ENCODE data around the gene GXYLT1.
"Not testable (repeated sequence)": the region's sequence is repeated elsewhere in the genome, so short reads cannot be mapped to it uniquely, and the experiment has no call there.

Gene GXYLT1

GRCh38 chr12:42143452-42144157 lies 1.1 kb downstream of the GXYLT1 start:
- FAIRE-seq, result no peak

- FAIRE-seq, result no peak
These were observed 2.6 kb downstream of the GXYLT1 start for GRCh38 chr12:42141981-42142606.

- FAIRE-seq, result no peak
These were observed 3.8 kb downstream of the GXYLT1 start for GRCh38 chr12:42140901-42141300.

- FAIRE-seq, result no peak
These were observed 9.3 kb downstream of the GXYLT1 start for GRCh38 chr12:42135259-42135814.

- no peak for FAIRE-seq
These were observed 13.8 kb downstream of the GXYLT1 start for GRCh38 chr12:42130672-42131402.

- no peak for FAIRE-seq
These were observed 15.0 kb downstream of the GXYLT1 start for GRCh38 chr12:42129595-42130204.

- FAIRE-seq, result no peak
These were observed 15.8 kb downstream of the GXYLT1 start for GRCh38 chr12:42128888-42129287.

GRCh38 chr12:42128327-42128726 lies 16.3 kb downstream of the GXYLT1 start:
- no peak for FAIRE-seq

GRCh38 chr12:42126963-42127362 lies 17.7 kb downstream of the GXYLT1 start:
- FAIRE-seq, result no peak

- no peak for FAIRE-seq
These were observed 19.3 kb downstream of the GXYLT1 start for GRCh38 chr12:42125388-42125767.

- FAIRE-seq, result no peak
These were observed 19.8 kb downstream of the GXYLT1 start for GRCh38 chr12:42124764-42125387.

- FAIRE-seq, result peak; percentile 55
These were observed 25.5 kb downstream of the GXYLT1 start for GRCh38 chr12:42119085-42119633.

GRCh38 chr12:42118136-42118879 lies 26.4 kb downstream of the GXYLT1 start:
- no peak for FAIRE-seq

- no peak for FAIRE-seq
These were observed 35.6 kb downstream of the GXYLT1 start for GRCh38 chr12:42109031-42109430.

GRCh38 chr12:42106791-42107190 lies 37.9 kb downstream of the GXYLT1 start:
- FAIRE-seq, result not testable (repeated sequence)

GRCh38 chr12:42104784-42105183 lies 39.9 kb downstream of the GXYLT1 start:
- FAIRE-seq, result no peak

GRCh38 chr12:42104087-42104486 lies 40.6 kb downstream of the GXYLT1 start:
- FAIRE-seq, result peak; percentile 78

GRCh38 chr12:42103155-42103554 lies 41.5 kb downstream of the GXYLT1 start:
- no peak for FAIRE-seq

- FAIRE-seq, result peak; percentile 82
These were observed 42.0 kb downstream of the GXYLT1 start for GRCh38 chr12:42102720-42103119.

- FAIRE-seq, result no peak
These were observed 45.2 kb downstream of the GXYLT1 start for GRCh38 chr12:42099433-42099832.

- FAIRE-seq, result no peak
These were observed 46.7 kb downstream of the GXYLT1 start for GRCh38 chr12:42097971-42098370.

GRCh38 chr12:42094277-42094676 lies 50.4 kb downstream of the GXYLT1 start:
- no peak for FAIRE-seq
